Measurements from ENCODE around the gene FAM187B.
"Not testable (repeated sequence)": the region's sequence is repeated elsewhere in the genome, so short reads cannot be mapped to it uniquely, and the experiment has no call there.

FAM187B gene

GRCh38 chr19:35262101-35262761 lies 33.7 kb upstream of the FAM187B start:
- DNase-seq (ENCODE audit: low read depth) = no peak

DNA sequence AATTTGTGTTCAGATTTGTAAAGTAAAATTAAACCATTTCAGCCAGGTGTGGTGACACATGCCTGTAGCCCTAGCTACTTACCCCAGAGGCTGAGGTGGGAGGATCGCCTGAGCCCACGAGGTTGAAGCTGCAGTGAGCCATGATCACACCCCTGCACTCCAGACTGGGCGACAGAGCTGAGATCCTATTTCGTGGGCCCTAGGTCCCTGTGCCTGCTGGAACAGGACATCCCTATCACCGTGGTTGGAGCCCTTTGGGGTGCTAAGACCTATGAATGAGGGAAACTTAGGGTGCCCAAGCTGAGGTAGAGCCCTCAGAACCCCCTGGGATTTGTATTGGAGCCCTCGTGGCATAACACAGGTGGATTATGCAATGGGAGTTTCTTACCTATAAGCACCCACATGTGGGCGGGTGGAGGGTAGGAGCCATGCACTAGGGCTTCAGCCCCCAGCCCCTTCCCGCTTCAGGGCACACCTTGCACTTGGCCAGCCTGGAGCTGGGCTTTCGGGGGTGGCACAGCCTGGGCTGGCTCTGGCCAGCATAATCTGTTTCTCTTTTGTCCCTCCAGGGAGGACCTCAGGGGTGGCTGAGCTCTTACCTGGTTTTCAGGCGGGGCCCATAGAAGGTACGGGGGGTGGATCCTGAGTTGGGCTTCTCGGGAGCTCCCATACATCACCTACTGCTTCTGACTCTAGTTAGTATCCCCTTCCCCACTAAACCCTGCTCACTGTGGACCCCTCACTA lies 33.0 kb upstream of the FAM187B start:
- DNase-seq (ENCODE audit: low read depth) = no peak

DNA sequence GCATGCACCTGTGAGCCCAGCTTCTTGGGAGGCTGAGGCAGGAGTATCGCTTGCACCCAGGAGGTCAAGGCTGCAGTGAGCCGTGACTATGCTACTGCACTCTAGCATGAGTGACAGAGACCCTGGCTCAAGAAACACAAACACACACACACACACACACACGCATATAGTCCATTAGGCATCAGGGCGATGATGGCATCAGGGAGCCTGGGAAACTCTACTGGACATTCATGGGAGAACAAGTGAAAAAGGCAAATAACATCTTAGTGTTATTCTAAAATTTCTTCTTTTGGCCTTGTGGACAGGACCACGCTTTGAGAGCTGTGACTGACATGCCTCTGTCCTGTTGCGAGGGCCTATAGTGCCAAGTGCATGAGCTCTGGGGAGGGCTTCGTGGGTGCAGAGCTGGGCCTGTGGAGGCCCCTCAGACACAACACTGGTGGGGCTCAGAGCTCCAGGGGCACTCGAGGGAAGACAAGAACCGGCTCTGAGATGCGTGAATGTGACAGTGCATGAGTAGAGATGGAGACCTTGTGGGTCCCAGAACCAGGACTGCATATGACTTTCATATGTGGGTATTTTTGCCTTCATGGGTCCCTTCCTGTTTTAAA lies 32.3 kb upstream of the FAM187B start:
- no peak for DNase-seq (ENCODE audit: low read depth)

- DNase-seq (ENCODE audit: low read depth) = no peak
Measured at GRCh38 chr19:35257113-35257461, 28.5 kb upstream of the FAM187B start.

- DNase-seq (ENCODE audit: low read depth) = no peak
Measured at GRCh38 chr19:35256566-35256965, 28.0 kb upstream of the FAM187B start.

DNA sequence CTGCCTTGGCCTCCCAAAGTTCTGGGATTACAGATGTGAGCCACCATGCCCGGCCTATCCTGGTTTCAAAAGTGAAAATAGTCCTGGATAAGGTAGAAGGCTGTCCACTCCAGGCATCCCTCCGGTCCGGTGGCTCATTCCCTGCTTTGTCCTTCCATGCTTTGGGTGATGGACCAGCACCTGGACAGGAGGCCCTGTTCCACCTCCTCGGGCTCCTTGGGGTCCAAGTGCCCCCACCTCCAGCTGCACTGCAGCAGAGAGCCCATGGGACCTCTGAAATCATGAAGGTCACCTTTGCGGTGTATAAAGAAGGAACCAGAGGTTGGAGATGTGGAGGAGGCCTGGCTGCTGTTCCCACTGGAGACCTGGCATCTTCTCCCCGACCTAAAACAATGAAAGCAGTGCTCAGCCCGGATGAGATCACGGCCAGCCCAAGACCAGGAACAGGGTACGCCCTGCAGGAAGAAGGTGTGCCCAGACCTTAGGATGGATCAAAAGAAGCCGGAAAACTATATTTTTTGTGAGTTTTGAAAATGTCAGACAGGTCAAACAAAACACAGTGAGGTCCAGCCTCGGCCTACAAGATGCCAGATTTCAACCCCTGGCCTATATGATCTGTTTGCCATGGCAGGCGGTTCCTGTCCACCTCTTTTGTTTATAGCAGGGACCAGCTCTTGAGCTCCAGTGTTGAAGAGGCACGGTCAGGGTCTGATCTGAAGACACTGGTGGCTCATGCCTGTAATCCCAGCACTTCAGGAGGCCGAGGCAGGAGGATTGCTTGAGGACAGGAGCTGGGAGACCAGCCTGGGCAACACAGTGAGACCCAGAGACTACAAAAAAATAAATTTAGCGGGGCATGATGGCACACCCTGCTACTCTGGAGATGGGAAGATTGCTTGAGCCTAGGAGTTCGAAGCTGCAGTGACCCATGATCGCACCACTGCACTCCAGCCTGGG lies 26.1 kb upstream of the FAM187B start:
- no peak for DNase-seq (ENCODE audit: low read depth)

GRCh38 chr19:35253316-35254286 lies 25.1 kb upstream of the FAM187B start:
- no peak for DNase-seq (ENCODE audit: low read depth)

DNA sequence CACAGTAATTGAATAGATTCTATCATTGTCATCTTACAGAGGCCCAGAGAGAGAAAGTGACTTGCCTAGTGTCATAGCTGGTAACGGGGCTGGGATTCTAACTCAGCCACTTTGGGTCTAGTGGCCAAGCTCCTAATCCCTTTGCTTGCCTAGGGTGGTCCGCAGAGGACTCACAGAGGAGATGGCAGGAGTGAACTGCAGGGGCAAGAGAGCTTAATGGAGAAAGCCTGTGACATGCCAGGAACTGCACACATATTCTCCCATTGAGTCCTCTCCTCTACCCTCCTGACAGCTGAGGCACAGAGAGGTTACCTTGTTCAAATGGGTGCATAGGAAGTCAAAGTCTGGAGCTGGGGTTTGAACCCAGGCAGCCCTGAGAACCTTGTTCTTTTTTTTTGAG lies 22.9 kb upstream of the FAM187B start:
- DNase-seq (ENCODE audit: low read depth) = no peak

- DNase-seq (ENCODE audit: low read depth) = no peak
Measured at GRCh38 chr19:35249848-35250711, 21.5 kb upstream of the FAM187B start.

DNA sequence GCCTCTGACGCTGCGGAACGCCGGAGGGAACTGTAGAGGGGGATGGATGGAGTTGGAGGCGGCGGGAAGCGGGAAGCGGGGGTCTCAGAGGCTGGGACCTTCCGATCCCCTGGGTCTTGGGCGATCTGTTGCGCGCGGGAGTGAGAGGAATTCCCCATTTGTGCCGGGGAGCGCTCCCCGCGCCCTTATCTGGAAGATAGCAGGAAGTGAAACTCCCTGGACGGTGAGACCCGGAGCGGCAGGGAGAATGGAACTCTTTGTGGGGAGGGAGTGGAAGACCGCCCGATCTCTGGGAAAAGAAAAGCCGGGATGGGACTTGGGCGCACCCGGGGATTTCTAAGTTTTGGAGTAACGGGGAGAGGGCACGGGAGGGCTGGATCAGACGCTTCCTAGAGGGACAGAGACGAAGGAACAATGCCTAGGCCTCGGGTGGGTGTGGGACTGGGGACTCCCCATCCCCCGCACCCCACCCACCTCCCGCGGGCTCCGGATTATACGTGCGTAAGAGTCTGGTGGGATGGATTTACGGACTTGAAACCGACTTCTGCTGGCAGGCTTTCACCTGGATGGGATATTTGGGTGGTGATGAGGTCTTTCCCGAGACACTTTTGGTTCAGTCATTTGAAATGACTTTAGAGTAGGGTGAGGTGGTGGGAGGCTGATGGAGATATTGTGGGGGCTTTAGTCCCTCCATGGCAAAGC lies 20.8 kb upstream of the FAM187B start:
- no peak for DNase-seq (ENCODE audit: low read depth)

- peak; percentile 60 for DNase-seq (ENCODE audit: low read depth)
Measured at GRCh38 chr19:35248310-35249145, 20.0 kb upstream of the FAM187B start, which contains the start of gene LSR. TSS of gene LSR (plus strand) at chr19:35249002. CDS start at chr19:35249023, 21 bp downstream.

DNA sequence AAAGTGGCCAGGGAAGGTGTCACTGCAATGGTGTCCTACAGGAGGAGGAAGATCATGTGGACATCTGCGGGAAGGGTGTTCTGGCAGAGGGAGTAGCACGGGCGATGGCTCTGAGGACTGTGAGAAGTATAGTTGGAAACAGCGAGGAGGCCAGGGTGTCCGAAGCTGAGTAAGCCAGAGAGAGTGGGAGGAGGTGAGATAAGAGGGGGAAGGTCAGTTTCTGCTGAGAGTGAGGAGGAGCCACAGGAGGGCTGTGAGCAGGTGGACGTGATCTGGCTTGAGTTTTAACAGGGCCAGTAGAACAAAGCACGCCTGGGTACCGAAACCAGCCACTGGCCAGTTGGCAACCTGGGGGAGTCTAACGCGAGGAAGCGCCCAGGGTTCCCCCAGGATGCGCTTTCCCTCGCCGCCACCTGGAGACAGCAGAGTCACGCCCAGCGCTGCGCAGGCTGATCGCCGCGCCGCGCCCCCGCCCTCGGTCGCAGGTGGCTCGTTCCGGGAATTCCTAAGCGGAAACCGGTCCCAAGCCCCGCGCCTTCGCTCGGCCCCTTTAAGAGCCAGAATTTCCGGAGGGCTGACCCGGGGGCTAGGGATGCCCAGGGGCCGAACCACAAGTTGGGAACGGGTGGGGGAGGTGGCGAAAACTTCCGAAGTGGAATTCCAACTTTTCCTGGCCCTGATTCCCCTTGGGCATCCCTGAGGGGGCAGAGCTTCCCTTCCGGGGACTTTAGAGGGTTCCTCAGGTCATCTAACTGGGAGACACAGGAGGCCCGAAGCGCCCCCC lies 19.2 kb upstream of the FAM187B start:
- peak; percentile 38 for DNase-seq (ENCODE audit: low read depth)

- no peak for DNase-seq (ENCODE audit: low read depth)
Measured at GRCh38 chr19:35246466-35247092, 18.0 kb upstream of the FAM187B start.

DNA sequence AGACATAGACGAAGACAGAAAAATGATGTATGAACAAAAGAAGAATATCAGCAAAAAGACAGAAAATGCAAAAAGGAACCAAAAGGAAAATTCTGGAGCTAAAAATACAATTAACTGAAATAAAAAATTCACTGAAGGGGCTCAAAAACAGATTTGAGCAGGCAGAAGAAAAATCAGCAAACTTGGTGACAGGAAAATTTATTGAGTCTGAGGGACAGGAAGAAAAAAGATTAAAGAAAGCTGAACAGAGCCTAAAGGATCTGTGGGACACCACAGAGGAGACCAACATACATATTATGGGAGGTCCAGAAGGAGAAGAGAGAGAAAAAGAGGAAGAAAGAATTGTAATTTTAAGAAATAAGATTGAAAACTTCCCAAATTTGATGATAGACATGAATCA lies 12.9 kb upstream of the FAM187B start:
- DNase-seq (ENCODE audit: low read depth) = no peak

- no peak for DNase-seq (ENCODE audit: low read depth)
Measured at GRCh38 chr19:35240327-35240726, 11.8 kb upstream of the FAM187B start.

GRCh38 chr19:35239597-35239996 lies 11.1 kb upstream of the FAM187B start:
- DNase-seq (ENCODE audit: low read depth) = not testable (repeated sequence)
